Transverse colon (tissue), 3 donors: ENCODE data around the gene CYP2F1.

Experiments
- CTCF ChIP-seq, 5 experiments: fragments of 200-600 bp in 3 of 5; fragments of 450-650 bp in 2 of 5; sonication (generic) in 3 of 5; IDR thresholded peaks; 1 replicate in 2 of 5; 2 replicates in 3 of 5; pipeline ENCODE4 v1.5.1; 2016 to 2017; ENCODE audit warnings: antibody characterized with exemption in 5 of 5, inconsistent platforms in 3 of 5, mild to moderate bottlenecking in 2 of 5, moderate library complexity in 1 of 5
- EP300 ChIP-seq: sonication (generic); formaldehyde crosslinking; IDR thresholded peaks from one replicate; pipeline ENCODE4 v1.6.1; 2017; ENCODE audit warnings: antibody characterized with exemption, low read depth
- POLR2A ChIP-seq: fragments of 450-650 bp; IDR thresholded peaks from one replicate; pipeline ENCODE4 v1.6.1; 2016; ENCODE audit warnings: antibody characterized with exemption, mild to moderate bottlenecking, moderate library complexity

DNA sequence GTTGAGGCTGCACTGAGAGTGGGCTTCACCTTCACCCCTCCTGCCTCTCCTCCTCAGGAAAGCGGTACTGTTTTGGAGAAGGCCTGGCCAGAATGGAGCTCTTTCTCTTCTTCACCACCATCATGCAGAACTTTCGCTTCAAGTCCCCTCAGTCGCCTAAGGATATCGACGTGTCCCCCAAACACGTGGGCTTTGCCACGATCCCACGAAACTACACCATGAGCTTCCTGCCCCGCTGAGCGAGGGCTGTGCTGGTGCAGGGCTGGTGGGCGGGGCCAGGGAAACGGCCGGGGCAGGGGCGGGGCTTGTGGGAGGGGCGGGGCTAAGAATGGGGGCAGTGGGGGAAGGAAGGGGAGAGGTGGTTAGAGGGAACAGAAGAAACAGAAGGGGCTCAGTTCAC, 18.5 kb upstream of the CYP2F1 start:
- TF ChIP-seq EP300 (no peak), CTCF (IDR thresholded peaks at IDR 0.05) (no peak), POLR2A (no peak)
